Sigmoid colon (tissue), 4 donors: ENCODE results near the gene SCAMP1.

ENCODE experiments used
- CTCF ChIP-seq, 4 experiments: fragments of 450-650 bp in 3 of 4; fragments of 200-600 bp in 1 of 4; IDR thresholded peaks; one replicate each; pipeline ENCODE4 v1.5.1; 2016 to 2019; ENCODE audit warnings: antibody characterized with exemption in 4 of 4, mild to moderate bottlenecking in 3 of 4, moderate library complexity in 2 of 4
- EP300 ChIP-seq, 4 donors: sonication (generic); formaldehyde crosslinking; IDR thresholded peaks; one replicate each; pipeline ENCODE4 v1.6.1; 2017; ENCODE audit warnings: antibody characterized with exemption in 4 of 4
- POLR2A ChIP-seq, 2 donors: fragments of 450-650 bp; IDR thresholded peaks; one replicate each; pipeline ENCODE4 v1.6.1; 2016; ENCODE audit warnings: antibody characterized with exemption in 2 of 2, mild to moderate bottlenecking in 2 of 2, moderate library complexity in 2 of 2
- POLR2AphosphoS5 ChIP-seq, 4 donors: sonication (generic); formaldehyde crosslinking; IDR thresholded peaks; one replicate each; pipeline ENCODE4 v1.6.1; 2017; ENCODE audit warnings: antibody characterized with exemption in 4 of 4

DNA sequence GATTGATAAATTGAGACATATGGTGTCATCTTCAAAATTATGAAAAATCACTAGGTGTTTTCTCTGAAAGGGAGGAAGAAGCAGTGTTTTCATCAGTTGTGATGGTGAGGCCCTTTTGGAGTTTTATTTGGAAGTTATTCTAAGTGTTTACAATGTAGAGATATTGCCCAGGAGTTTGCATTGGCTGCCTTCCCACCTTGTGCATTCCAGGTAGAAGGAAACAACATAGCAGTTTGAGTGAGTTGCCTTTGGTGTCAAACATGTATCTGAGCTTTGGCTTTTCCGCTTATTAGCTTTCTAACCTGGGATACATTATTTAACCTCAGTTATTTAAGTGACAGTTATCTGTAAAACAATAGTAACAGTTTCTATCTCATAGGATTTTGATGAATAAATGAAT is 122.5 kb downstream of the SCAMP1 start:
- TF ChIP-seq CTCF (IDR thresholded peaks at IDR 0.05) (no peak), POLR2AphosphoS5 (IDR thresholded peaks at IDR 0.05) (no peak), POLR2A (IDR thresholded peaks at IDR 0.05) (no peak), EP300 (IDR thresholded peaks at IDR 0.05) (no peak)
